Measurements from ENCODE around the gene CUEDC1. TPM values are rescaled to one million over a fixed set of nuclear protein-coding genes. Genes with fewer than 3 reads are reported as not detected.

The CUEDC1 gene
- total and polyA plus RNA-seq, 2 of the 13 experiments (the other 11 are each of a cell fraction or from before 2014, with no cell fraction given) = 7.4 to 12.9 TPM

DNA sequence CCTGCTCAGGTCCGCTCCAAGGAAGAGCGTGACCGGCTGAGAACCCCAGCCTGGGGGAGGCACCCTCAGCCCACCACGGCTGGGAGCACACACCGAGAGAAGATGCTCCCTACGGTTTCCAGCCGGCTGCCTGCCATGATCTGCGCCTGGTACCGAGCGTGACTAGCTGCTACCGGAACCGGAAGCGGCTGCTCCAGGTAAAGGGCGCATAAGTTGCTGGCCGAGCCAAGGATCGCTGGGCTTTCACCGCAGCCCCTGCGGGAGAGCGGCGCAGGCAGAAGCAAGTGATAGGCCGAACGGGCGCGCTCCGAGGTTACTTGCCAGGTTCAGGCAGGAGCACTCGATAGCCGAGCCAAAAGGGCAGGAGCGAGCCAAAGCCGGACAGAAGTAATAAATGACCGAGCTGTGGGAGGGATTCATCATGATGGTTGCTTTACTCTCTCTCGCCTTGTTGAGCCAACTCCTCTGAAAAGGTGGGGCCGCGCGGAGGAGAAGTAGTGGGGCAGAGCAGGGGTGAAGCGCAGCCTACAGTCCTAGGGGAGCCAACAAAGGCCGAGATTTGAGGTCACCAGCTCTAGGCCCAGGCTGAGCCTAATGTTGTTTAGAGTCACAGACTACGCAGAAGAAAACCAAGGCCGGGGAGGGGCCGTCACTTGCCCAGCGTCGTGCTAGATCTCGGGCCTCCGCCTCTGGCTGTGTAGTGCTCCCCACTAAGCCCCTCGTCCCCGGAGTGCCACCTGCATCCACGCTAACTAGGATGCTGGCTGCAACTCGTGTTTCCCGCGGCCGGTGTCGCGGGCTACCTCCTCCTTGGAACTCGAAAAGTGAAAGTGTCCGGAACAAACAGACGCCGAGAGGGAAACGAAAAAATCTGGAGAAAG lies 105.1 kb downstream of the CUEDC1 start, which contains the start of gene MRPS23 (continued):
- TF ChIP-seq, protein P1, sequence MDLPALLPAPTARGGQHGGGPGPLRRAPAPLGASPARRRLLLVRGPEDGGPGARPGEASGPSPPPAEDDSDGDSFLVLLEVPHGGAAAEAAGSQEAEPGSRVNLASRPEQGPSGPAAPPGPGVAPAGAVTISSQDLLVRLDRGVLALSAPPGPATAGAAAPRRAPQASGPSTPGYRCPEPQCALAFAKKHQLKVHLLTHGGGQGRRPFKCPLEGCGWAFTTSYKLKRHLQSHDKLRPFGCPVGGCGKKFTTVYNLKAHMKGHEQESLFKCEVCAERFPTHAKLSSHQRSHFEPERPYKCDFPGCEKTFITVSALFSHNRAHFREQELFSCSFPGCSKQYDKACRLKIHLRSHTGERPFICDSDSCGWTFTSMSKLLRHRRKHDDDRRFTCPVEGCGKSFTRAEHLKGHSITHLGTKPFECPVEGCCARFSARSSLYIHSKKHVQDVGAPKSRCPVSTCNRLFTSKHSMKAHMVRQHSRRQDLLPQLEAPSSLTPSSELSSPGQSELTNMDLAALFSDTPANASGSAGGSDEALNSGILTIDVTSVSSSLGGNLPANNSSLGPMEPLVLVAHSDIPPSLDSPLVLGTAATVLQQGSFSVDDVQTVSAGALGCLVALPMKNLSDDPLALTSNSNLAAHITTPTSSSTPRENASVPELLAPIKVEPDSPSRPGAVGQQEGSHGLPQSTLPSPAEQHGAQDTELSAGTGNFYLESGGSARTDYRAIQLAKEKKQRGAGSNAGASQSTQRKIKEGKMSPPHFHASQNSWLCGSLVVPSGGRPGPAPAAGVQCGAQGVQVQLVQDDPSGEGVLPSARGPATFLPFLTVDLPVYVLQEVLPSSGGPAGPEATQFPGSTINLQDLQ (CRISPR knock-in tag; IDR thresholded peaks at IDR 0.05) = peak; percentile 97; the same call in 1 of the 2 replicates
- TF ChIP-seq, protein P2, sequence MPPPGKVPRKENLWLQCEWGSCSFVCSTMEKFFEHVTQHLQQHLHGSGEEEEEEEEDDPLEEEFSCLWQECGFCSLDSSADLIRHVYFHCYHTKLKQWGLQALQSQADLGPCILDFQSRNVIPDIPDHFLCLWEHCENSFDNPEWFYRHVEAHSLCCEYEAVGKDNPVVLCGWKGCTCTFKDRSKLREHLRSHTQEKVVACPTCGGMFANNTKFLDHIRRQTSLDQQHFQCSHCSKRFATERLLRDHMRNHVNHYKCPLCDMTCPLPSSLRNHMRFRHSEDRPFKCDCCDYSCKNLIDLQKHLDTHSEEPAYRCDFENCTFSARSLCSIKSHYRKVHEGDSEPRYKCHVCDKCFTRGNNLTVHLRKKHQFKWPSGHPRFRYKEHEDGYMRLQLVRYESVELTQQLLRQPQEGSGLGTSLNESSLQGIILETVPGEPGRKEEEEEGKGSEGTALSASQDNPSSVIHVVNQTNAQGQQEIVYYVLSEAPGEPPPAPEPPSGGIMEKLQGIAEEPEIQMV (CRISPR knock-in tag; IDR thresholded peaks at IDR 0.05; ENCODE audit: low read depth) = peak; percentile 80; the same call in 1 of the 2 replicates
- TF ChIP-seq, protein P3, sequence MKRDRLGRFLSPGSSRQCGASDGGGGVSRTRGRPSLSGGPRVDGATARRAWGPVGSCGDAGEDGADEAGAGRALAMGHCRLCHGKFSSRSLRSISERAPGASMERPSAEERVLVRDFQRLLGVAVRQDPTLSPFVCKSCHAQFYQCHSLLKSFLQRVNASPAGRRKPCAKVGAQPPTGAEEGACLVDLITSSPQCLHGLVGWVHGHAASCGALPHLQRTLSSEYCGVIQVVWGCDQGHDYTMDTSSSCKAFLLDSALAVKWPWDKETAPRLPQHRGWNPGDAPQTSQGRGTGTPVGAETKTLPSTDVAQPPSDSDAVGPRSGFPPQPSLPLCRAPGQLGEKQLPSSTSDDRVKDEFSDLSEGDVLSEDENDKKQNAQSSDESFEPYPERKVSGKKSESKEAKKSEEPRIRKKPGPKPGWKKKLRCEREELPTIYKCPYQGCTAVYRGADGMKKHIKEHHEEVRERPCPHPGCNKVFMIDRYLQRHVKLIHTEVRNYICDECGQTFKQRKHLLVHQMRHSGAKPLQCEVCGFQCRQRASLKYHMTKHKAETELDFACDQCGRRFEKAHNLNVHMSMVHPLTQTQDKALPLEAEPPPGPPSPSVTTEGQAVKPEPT (CRISPR knock-in tag; IDR thresholded peaks at IDR 0.05; ENCODE audit: low read depth) = peak; percentile 96
- TF ChIP-seq, protein P4, sequence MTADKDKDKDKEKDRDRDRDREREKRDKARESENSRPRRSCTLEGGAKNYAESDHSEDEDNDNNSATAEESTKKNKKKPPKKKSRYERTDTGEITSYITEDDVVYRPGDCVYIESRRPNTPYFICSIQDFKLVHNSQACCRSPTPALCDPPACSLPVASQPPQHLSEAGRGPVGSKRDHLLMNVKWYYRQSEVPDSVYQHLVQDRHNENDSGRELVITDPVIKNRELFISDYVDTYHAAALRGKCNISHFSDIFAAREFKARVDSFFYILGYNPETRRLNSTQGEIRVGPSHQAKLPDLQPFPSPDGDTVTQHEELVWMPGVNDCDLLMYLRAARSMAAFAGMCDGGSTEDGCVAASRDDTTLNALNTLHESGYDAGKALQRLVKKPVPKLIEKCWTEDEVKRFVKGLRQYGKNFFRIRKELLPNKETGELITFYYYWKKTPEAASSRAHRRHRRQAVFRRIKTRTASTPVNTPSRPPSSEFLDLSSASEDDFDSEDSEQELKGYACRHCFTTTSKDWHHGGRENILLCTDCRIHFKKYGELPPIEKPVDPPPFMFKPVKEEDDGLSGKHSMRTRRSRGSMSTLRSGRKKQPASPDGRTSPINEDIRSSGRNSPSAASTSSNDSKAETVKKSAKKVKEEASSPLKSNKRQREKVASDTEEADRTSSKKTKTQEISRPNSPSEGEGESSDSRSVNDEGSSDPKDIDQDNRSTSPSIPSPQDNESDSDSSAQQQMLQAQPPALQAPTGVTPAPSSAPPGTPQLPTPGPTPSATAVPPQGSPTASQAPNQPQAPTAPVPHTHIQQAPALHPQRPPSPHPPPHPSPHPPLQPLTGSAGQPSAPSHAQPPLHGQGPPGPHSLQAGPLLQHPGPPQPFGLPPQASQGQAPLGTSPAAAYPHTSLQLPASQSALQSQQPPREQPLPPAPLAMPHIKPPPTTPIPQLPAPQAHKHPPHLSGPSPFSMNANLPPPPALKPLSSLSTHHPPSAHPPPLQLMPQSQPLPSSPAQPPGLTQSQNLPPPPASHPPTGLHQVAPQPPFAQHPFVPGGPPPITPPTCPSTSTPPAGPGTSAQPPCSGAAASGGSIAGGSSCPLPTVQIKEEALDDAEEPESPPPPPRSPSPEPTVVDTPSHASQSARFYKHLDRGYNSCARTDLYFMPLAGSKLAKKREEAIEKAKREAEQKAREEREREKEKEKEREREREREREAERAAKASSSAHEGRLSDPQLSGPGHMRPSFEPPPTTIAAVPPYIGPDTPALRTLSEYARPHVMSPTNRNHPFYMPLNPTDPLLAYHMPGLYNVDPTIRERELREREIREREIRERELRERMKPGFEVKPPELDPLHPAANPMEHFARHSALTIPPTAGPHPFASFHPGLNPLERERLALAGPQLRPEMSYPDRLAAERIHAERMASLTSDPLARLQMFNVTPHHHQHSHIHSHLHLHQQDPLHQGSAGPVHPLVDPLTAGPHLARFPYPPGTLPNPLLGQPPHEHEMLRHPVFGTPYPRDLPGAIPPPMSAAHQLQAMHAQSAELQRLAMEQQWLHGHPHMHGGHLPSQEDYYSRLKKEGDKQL (CRISPR knock-in tag; IDR thresholded peaks at IDR 0.05; ENCODE audit: low read depth) = peak; percentile 77
- peak; percentile 91 for TF ChIP-seq HCFC1 (IDR thresholded peaks at IDR 0.05; ENCODE audit: low read depth, low read length)
- TF ChIP-seq, protein P5, sequence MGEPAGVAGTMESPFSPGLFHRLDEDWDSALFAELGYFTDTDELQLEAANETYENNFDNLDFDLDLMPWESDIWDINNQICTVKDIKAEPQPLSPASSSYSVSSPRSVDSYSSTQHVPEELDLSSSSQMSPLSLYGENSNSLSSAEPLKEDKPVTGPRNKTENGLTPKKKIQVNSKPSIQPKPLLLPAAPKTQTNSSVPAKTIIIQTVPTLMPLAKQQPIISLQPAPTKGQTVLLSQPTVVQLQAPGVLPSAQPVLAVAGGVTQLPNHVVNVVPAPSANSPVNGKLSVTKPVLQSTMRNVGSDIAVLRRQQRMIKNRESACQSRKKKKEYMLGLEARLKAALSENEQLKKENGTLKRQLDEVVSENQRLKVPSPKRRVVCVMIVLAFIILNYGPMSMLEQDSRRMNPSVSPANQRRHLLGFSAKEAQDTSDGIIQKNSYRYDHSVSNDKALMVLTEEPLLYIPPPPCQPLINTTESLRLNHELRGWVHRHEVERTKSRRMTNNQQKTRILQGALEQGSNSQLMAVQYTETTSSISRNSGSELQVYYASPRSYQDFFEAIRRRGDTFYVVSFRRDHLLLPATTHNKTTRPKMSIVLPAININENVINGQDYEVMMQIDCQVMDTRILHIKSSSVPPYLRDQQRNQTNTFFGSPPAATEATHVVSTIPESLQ (CRISPR knock-in tag; conservative IDR thresholded peaks at IDR 0.05) = peak; percentile 98
- TF ChIP-seq, protein P6, sequence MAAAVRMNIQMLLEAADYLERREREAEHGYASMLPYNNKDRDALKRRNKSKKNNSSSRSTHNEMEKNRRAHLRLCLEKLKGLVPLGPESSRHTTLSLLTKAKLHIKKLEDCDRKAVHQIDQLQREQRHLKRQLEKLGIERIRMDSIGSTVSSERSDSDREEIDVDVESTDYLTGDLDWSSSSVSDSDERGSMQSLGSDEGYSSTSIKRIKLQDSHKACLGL (CRISPR knock-in tag; IDR thresholded peaks at IDR 0.05) = peak; percentile 97
- peak; percentile 39; the same call in 1 of the 2 replicates for TF ChIP-seq ZNF879 (CRISPR knock-in tag; IDR thresholded peaks at IDR 0.05)
- peak; percentile 98 for TF ChIP-seq HOXD1 (CRISPR knock-in tag; IDR thresholded peaks at IDR 0.05)
- TF ChIP-seq FOXC1 (CRISPR knock-in tag; IDR thresholded peaks at IDR 0.05; ENCODE audit: borderline replicate concordance) = 0 out of 2 replicates have a peak, but pooled peaks have one; percentile 62

Data from HepG2 (cell line).